Daoy (cell line): ENCODE results near the gene ADCY2. TPM values are rescaled to one million over a fixed set of nuclear protein-coding genes. Genes with fewer than 3 reads are reported as not detected.

ENCODE experiments used
- DNase-seq: peaks from one replicate; pipeline ENCODE4 v3.0.0-alpha.2; 2015; ENCODE audit warnings: low read depth
- total RNA-seq: library from RNA; depleted of rRNA; stranded (reverse); fragments of >200 nt; shearing (Covaris generic); gene quantifications from 2 replicates; pipeline ENCODE4 v1.2.3, GENCODE V29; 2014

Gene ADCY2
- total RNA-seq, 1 experiment from 2014 or later, result 0.86 TPM

- no peak for DNase-seq
Measured at GRCh38 chr5:7663808-7664207, 267.9 kb downstream of the ADCY2 start.

- DNase-seq, result peak; percentile 51
Measured at GRCh38 chr5:7664208-7664607, 268.3 kb downstream of the ADCY2 start.

GRCh38 chr5:7667216-7667767 is 271.4 kb downstream of the ADCY2 start:
- DNase-seq, result no peak

GRCh38 chr5:7668161-7668560 is 272.2 kb downstream of the ADCY2 start:
- DNase-seq, result no peak

GRCh38 chr5:7668627-7669026 is 272.7 kb downstream of the ADCY2 start:
- no peak for DNase-seq

- no peak for DNase-seq
Measured at GRCh38 chr5:7671381-7671993, 275.5 kb downstream of the ADCY2 start.

GRCh38 chr5:7673658-7674057 is 277.7 kb downstream of the ADCY2 start:
- no peak for DNase-seq

- DNase-seq, result no peak
Measured at GRCh38 chr5:7676455-7676854, 280.5 kb downstream of the ADCY2 start.

GRCh38 chr5:7678030-7678429 is 282.1 kb downstream of the ADCY2 start:
- no peak for DNase-seq

GRCh38 chr5:7679663-7680062 is 283.7 kb downstream of the ADCY2 start:
- no peak for DNase-seq

GRCh38 chr5:7680260-7680659 is 284.3 kb downstream of the ADCY2 start:
- no peak for DNase-seq

- DNase-seq, result no peak
Measured at GRCh38 chr5:7682379-7682778, 286.4 kb downstream of the ADCY2 start.

- DNase-seq, result no peak
Measured at GRCh38 chr5:7683753-7684152, 287.8 kb downstream of the ADCY2 start.

GRCh38 chr5:7684826-7685225 is 288.9 kb downstream of the ADCY2 start:
- no peak for DNase-seq

GRCh38 chr5:7686794-7687193 is 290.9 kb downstream of the ADCY2 start:
- no peak for DNase-seq

- DNase-seq, result no peak
Measured at GRCh38 chr5:7690557-7690956, 294.6 kb downstream of the ADCY2 start.

GRCh38 chr5:7705261-7705660 is 309.3 kb downstream of the ADCY2 start:
- peak; percentile 21 for DNase-seq

GRCh38 chr5:7705736-7706135 is 309.8 kb downstream of the ADCY2 start:
- no peak for DNase-seq

- DNase-seq, result no peak
Measured at GRCh38 chr5:7706256-7706655, 310.3 kb downstream of the ADCY2 start.

GRCh38 chr5:7714119-7714518 is 318.2 kb downstream of the ADCY2 start:
- DNase-seq, result peak; percentile 75

GRCh38 chr5:7714697-7715096 is 318.8 kb downstream of the ADCY2 start:
- peak; percentile 48 for DNase-seq

- peak; percentile 51 for DNase-seq
Measured at GRCh38 chr5:7717691-7718090, 321.8 kb downstream of the ADCY2 start.

- no peak for DNase-seq
Measured at GRCh38 chr5:7728076-7728475, 332.1 kb downstream of the ADCY2 start.
